B cell (primary cell): Measurements from ENCODE around the gene SRRM4.

Source experiments
- CTCF ChIP-seq: fragments of 200-600 bp; IDR thresholded peaks from one replicate; pipeline ENCODE4 v1.8.0; 2022; ENCODE audit warnings: antibody characterized with exemption, mild to moderate bottlenecking
- EZH2 ChIP-seq: IDR thresholded peaks from 2 replicates; pipeline ENCODE4 v1.6.1; 2012; ENCODE audit warnings: borderline replicate concordance, low read depth, mild to moderate bottlenecking, moderate library complexity, low read length; ENCODE audit not compliant: insufficient read depth, poor library complexity, severe bottlenecking

GRCh38 chr12:118980407-118981014, 830 bp upstream of the SRRM4 start:
- TF ChIP-seq EZH2 (no peak), CTCF (no peak)
